Medulla oblongata (tissue), 1 donor: ENCODE measurements around the gene CXADR.

Source experiments
- DNase-seq: peaks from one replicate; pipeline ENCODE4 v3.0.0-alpha.2; 2015; ENCODE audit errors: extremely low spot score

CXADR gene

DNA sequence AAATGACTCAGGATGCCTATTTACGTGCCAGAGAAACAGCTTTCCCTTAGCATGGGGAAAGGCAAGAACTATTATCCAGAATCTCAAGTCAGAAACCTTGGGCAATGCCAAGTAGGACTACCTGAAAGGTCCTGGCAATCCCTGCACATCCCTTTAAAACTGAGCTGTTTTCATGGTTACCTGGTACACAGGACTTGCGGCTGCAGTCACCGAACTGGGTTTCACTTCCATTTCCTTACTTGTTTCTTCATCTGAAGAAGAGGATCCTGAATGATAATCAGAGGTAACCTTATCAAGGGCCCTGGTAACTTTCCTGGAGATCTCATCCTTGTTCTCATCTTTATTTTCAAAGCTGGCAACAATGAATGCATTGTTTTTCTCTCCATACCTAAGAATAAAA lies 85.6 kb downstream of the CXADR start:
- DNase-seq: no peak

DNA sequence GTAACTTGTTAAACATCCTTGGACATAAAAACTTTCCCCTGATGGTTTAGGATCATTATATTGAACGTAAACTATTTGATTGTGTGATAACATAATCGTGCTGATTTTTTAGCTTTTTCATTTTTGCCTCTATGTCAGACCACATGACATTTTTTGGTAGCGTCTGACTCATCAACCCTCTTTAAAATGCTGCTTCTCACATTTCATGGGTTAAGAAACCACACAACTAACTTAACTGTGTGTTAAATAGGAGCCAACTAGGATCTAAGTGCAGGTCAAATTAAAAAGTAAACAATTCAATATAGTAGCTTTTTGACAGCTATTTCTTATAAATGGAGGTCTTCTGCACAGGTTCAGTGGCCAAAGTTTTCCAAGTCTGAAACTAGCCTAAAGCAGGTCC lies 90.0 kb downstream of the CXADR start:
- no peak for DNase-seq

DNA sequence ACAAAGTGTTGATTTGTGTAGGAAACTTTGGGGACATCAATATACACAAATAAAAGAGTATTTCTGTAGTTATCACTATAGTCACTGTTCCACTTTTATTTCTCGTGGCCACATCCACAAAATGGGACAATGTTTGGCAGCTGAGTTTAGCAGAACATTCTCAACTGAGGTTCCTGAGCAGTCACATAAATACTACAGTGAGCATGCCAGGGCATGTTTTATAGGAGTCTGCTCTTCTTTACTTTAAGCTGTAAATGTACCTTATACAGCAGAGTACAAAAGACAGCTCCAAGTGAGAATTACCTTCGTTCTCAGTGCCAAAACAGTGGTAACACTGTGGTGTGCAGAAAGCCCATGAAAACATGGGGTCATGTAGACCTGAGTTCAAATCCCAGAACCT lies 94.8 kb downstream of the CXADR start:
- no peak for DNase-seq

DNA sequence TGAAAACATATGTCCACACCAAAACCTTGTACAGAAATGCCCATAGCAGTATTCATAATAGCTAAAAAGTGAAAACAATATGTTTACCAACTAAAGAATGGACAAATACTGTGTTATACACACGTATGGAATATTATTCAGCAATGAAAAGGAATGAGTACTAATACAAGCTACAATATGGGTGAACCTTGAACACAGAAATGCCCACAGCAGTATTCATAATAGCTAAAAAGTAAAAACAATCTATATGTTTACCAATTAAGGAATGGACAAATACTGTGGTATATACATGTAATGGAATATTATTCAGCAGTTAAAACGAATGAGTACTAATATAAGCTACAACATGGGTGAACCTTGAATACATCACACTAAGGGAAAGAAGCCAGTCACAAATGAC lies 96.8 kb downstream of the CXADR start:
- DNase-seq: no peak

DNA sequence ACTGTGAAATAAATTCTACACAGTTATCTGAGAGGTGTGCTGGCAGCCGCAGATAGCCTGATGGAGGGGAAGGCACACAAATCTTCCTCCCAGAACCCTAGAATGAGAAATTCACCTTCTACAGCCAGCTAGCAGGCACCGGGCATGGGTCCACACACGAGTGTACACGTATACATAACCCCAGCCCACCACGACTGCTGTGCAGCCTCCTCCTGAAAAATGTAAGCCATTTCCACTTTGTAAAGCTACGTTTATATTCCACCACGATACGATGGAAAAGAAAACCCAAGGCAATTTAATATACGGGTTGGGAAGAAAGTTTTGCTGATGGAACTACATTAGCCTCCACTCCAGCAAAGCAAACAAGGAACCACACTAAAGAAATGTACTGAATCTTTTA lies 98.1 kb downstream of the CXADR start:
- peak; percentile 29 for DNase-seq

DNA sequence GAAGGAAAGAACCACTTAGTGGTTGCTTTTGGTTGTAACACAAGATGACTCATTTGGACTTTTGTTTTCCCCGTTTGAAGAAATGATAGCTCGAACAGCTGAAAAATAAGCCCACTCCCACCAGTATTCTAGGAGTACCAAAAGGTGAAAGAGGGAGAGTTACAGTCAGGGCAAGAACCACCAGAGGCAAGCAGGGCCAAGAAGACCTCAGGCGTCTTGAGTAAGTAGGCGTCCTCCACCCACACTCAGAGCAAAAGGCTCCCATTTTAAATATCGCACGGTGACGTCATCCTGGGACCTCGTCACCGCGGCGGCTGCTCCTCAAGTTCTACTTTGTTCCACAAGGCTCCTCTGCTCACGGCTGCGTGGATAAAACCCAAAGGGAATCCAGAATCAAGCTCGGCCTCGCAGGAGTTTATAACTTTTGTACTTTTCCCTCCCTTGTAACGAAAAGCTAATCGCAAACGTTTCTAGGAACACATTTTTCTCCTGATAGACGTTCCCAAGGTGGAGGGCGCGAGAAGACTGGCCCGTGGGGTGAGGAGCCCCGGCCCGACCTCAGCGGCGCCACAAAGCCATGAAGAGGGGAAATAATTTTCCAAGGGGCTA lies 98.7 kb downstream of the CXADR start:
- DNase-seq: peak; percentile 85

DNA sequence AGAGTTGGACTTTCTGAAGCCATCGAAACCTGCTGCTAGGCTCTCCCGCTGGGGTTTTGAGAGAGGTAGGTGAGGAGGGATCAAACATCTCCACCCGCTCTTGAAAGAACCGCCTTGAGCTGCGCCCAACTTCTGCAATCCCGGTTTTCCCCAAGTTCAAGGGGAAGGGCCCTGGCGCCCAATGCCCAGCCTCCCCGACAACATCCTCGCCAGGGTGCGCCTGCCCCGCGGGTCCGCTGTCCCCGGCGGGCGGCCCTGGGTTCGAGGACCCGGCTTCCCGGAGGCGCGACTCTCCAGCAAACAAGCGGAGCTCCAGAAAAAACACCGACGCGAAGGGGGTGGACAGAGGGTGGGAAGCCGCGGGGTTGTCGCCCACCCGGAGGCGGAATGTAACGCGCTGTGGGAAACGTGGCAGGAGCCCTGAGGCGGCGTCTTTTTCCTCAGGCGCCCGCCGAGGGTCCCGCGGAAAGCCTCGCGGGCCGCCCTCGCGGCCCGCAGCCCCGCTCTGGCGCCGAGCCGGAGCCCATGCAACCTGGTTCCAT lies 99.3 kb downstream of the CXADR start:
- DNase-seq: peak; percentile 44

DNA sequence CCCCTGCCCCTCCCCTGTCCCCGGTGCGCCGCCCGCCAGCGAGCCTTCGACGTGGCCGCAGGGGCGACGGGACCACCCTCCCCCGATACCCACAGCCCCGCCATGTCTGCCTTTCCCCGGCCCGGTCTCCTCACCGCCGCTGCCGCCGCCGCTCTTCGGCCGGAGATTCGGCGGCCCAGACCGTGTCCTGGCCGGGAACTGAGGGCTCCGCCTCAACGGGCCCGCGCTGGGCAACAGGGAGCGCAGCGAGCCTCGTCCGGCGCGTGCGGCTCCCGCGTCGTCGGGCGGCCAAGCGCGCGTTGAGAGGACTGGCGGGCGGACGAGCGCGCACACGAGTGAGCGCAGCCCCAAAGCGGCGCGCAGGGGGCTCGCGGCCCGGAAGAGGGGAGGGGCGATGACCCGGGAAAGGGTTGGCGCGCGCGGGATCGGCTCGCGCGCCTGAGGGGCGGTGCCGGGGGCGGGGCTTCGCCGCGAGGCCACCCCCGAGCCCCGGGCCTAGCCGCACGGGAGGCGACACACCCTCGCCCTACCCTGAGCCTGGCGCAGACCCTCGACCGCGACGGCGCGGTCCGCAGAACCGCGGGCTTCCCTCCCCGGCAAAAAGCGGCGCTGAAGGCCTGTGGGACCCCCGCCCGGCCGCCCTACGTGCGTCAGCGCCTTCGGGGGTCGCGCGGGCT lies 99.9 kb downstream of the CXADR start, which contains the start of gene BTG3:
BTG3 (minus strand) TSS at position 337 of the 677 bp plus-strand sequence. CDS start 3,757 bp downstream, outside the sequence.
- DNase-seq: peak; percentile 91

DNA sequence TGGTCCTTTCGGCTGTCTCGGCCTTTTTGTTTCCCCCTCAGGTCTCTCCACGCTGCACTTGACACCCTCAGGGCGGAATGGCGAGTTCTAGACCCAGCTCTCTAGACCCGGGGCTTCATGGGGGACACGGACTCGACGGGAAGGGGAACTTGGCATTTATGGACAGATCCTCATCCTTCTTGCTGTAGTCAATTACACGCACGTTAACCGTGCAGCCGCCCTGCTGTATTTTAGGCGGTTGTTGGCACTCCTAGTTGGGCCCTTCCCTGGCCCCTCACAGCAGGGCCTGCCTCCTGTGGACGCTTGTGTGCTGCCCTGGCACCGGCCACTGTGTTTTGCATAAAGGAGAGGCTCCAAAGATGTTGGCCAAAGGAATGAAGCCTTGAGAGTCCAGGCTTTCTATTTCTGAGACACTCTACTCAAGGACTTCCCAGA lies 100.4 kb downstream of the CXADR start:
- peak; percentile 50 for DNase-seq

DNA sequence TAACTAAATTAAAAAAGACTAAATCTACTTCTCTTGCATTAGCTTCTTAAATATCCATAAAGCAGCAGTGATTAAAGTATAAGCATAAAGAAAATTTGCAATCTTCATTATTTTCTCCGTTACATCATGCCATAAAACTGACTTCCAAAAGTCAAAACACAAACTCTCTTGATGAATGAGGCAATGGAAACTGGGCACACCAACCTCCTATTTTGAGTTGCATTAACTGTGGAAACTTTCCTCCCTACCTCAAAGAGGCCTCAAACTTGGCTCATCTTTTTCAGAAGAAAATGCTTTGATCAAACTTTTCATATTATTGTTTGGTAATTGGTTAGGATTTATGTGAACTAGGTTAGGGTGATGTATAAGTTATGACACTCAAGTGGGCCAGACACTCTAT lies 104.0 kb downstream of the CXADR start:
- DNase-seq: no peak

DNA sequence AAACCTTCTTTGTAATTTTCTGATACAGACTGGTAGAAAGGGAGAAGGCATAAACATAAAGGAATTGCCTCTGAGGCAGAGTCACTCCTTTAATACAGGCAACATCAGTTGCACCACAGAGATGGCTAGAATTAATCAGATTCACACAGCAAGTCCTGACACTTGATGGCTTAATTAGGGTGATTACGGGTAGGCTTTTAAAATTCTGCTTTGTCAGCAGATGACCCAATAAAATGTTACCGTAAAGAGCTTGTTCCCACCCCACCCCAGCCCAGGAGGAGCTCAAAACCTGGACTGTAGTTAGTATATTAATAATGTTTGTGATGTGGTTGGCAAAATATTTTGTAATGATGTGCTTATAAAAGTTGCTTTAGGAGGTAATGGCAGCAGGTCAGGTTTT lies 109.2 kb downstream of the CXADR start:
- no peak for DNase-seq

DNA sequence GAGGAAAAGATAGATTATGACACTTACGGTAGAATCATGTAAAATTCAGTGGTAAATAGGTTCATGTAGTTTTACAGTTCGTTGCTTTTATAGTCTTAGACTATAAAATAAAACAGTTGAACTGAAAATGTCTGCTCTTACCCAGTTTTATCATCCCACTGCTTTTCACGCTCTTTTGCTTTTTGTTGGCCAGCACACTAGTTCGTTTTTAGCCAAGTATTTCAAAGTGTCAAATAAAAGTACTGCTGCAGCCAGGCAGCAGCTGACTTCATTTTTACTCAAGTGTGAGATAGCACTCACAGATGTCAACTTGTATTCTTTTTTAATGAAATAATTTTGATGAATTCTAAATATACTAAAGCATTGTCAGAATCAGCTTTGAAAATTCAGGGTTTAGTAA lies 118.4 kb downstream of the CXADR start:
- peak; percentile 10 for DNase-seq

DNA sequence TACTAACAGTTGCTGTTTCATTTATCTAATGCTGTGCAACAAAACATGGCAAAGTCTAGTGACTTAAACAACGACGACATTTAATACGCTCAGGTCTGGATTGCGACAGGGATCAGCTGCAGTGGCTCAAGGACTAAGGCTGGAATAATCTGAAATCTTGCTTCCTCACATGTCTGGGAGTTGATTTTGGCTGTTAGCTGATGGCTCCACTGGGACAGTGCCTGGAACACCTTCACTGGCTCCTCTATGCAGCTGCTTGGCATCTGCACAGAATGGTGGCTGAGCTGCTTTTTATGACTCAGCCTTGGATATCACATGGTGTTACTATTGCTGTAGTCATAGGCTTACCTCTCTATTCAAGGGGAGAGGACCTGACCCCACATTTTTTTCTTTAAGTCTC lies 123.9 kb downstream of the CXADR start:
- DNase-seq: no peak

DNA sequence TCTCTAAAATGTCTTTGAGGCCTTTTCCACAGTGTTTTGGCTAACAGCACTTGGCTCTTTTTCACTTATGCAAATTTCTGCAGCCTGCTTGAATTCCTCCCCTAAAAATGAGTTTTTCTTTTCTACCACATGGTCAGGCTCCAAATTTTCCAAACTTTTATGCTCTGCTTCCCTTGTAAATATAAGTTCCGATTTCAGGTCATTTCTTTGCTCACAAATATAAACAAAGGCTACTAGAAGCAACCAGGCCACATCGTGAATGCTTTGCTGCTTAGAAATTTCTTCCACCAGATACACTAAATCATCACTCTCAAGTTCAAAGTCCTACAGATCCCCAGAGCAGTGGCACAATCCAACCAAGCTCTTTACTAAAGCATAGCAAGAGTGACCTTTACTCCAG lies 128.0 kb downstream of the CXADR start:
- DNase-seq: no peak
